ENCODE data around the gene KIAA1671. TPM values are rescaled to one million over a fixed set of nuclear protein-coding genes. Genes with fewer than 3 reads are reported as not detected.

KIAA1671 gene
- total RNA-seq, 2 experiments from 2014 or later, result 5.1 to 5.5 TPM

- POLR2A ChIA-PET, result no interaction called here
- H3K4me3 Mint-ChIP-seq, result no peak overlapping the region
- H3K27ac Mint-ChIP-seq, result no peak overlapping the region
- DNase-seq, result no peak
- no peaks in the 10 kb centered on the region for H3K27me3 Mint-ChIP-seq (ENCODE audit: low read depth)
- H3K36me3 Mint-ChIP-seq (ENCODE audit: low read depth), result peaks cover 8% of the 10 kb centered on the region
- no peaks in the 10 kb centered on the region for H3K4me1 Mint-ChIP-seq (ENCODE audit: low read depth)
- CTCF ChIA-PET, result no interaction called here
- no peaks in the 10 kb centered on the region for H3K9me3 Mint-ChIP-seq (ENCODE audit: insufficient read depth)
- ATAC-seq, result no peak
Observed at GRCh38 chr22:25136953-25137576, 184.5 kb downstream of the KIAA1671 start.

GRCh38 chr22:25137577-25138525 lies 185.3 kb downstream of the KIAA1671 start:
- H3K4me1 Mint-ChIP-seq (ENCODE audit: low read depth), result no peaks in the 10 kb centered on the region
- ATAC-seq, result no peak
- no peak overlapping the region for H3K4me3 Mint-ChIP-seq
- no peaks in the 10 kb centered on the region for H3K9me3 Mint-ChIP-seq (ENCODE audit: insufficient read depth)
- CTCF ChIA-PET, result interaction anchor here (1.3 kb wide), 1 partner anchor 51 kb away, joined by 3 read pairs; no protein-coding TSS in a partner anchor
- H3K27ac Mint-ChIP-seq, result no peak overlapping the region
- POLR2A ChIA-PET, result no interaction called here
- peaks cover 8% of the 10 kb centered on the region for H3K36me3 Mint-ChIP-seq (ENCODE audit: low read depth)
- no peak for DNase-seq
- H3K27me3 Mint-ChIP-seq (ENCODE audit: low read depth), result no peaks in the 10 kb centered on the region

GRCh38 chr22:25139062-25139461 lies 186.5 kb downstream of the KIAA1671 start:
- H3K36me3 Mint-ChIP-seq (ENCODE audit: low read depth), result peaks cover 8% of the 10 kb centered on the region
- no peak overlapping the region for H3K27ac Mint-ChIP-seq
- no peaks in the 10 kb centered on the region for H3K27me3 Mint-ChIP-seq (ENCODE audit: low read depth)
- CTCF ChIA-PET, result no interaction called here
- no peak for DNase-seq
- POLR2A ChIA-PET, result no interaction called here
- ATAC-seq, result no peak
- no peak overlapping the region for H3K4me3 Mint-ChIP-seq
- H3K4me1 Mint-ChIP-seq (ENCODE audit: low read depth), result no peaks in the 10 kb centered on the region
- no peaks in the 10 kb centered on the region for H3K9me3 Mint-ChIP-seq (ENCODE audit: insufficient read depth)

- no peaks in the 10 kb centered on the region for H3K27me3 Mint-ChIP-seq (ENCODE audit: low read depth)
- ChIA-PET POLR2A (no interaction called here), CTCF (no interaction called here)
- H3K9me3 Mint-ChIP-seq (ENCODE audit: insufficient read depth), result no peaks in the 10 kb centered on the region
- H3K4me1 Mint-ChIP-seq (ENCODE audit: low read depth), result no peaks in the 10 kb centered on the region
- no peak for ATAC-seq
- H3K27ac Mint-ChIP-seq, result no peak overlapping the region
- no peak for DNase-seq
- H3K4me3 Mint-ChIP-seq, result no peak overlapping the region
- H3K36me3 Mint-ChIP-seq (ENCODE audit: low read depth), result peaks cover 7% of the 10 kb centered on the region
Observed at GRCh38 chr22:25142102-25142501, 189.6 kb downstream of the KIAA1671 start.

GRCh38 chr22:25143156-25144076 lies 190.9 kb downstream of the KIAA1671 start:
- H3K27me3 Mint-ChIP-seq (ENCODE audit: low read depth), result no peaks in the 10 kb centered on the region
- POLR2A ChIA-PET, result interaction anchor here (0.8 kb wide), 1 partner anchor 17 kb away, joined by 3 read pairs; no protein-coding TSS in a partner anchor
- CTCF ChIA-PET, result no interaction called here
- DNase-seq (no peak), ATAC-seq (no peak)
- H3K36me3 Mint-ChIP-seq (ENCODE audit: low read depth), result no peaks in the 10 kb centered on the region
- H3K27ac Mint-ChIP-seq, result no peak overlapping the region
- no peaks in the 10 kb centered on the region for H3K4me1 Mint-ChIP-seq (ENCODE audit: low read depth)
- no peak overlapping the region for H3K4me3 Mint-ChIP-seq
- no peaks in the 10 kb centered on the region for H3K9me3 Mint-ChIP-seq (ENCODE audit: insufficient read depth)

GRCh38 chr22:25144522-25144921 lies 192.0 kb downstream of the KIAA1671 start:
- Mint-ChIP-seq H3K4me3 (no peak overlapping the region), H3K9me3 (ENCODE audit: insufficient read depth) (no peaks in the 10 kb centered on the region), H3K36me3 (ENCODE audit: low read depth) (no peaks in the 10 kb centered on the region), H3K27ac (no peak overlapping the region), H3K4me1 (ENCODE audit: low read depth) (no peaks in the 10 kb centered on the region), H3K27me3 (ENCODE audit: low read depth) (no peaks in the 10 kb centered on the region)
- CTCF ChIA-PET, result no interaction called here
- POLR2A ChIA-PET, result interaction anchor here (0.8 kb wide), 1 partner anchor 15 kb away, joined by 3 read pairs; no protein-coding TSS in a partner anchor
- no peak for ATAC-seq
- no peak for DNase-seq

GRCh38 chr22:25146307-25146706 lies 193.8 kb downstream of the KIAA1671 start:
- H3K9me3 Mint-ChIP-seq (ENCODE audit: insufficient read depth), result no peaks in the 10 kb centered on the region
- H3K4me1 Mint-ChIP-seq (ENCODE audit: low read depth), result no peaks in the 10 kb centered on the region
- ATAC-seq (no peak), DNase-seq (no peak)
- POLR2A ChIA-PET, result no interaction called here
- no peaks in the 10 kb centered on the region for H3K27me3 Mint-ChIP-seq (ENCODE audit: low read depth)
- H3K36me3 Mint-ChIP-seq (ENCODE audit: low read depth), result no peaks in the 10 kb centered on the region
- H3K4me3 Mint-ChIP-seq, result no peak overlapping the region
- no peak overlapping the region for H3K27ac Mint-ChIP-seq
- CTCF ChIA-PET, result no interaction called here

GRCh38 chr22:25146906-25147641 lies 194.6 kb downstream of the KIAA1671 start:
- no peaks in the 10 kb centered on the region for H3K4me1 Mint-ChIP-seq (ENCODE audit: low read depth)
- POLR2A ChIA-PET, result no interaction called here
- DNase-seq (no peak), ATAC-seq (no peak)
- CTCF ChIA-PET, result no interaction called here
- H3K4me3 Mint-ChIP-seq, result no peak overlapping the region
- H3K9me3 Mint-ChIP-seq (ENCODE audit: insufficient read depth), result no peaks in the 10 kb centered on the region
- H3K27me3 Mint-ChIP-seq (ENCODE audit: low read depth), result no peaks in the 10 kb centered on the region
- H3K27ac Mint-ChIP-seq, result no peak overlapping the region
- H3K36me3 Mint-ChIP-seq (ENCODE audit: low read depth), result no peaks in the 10 kb centered on the region

GRCh38 chr22:25147642-25147928 lies 195.1 kb downstream of the KIAA1671 start:
- no peaks in the 10 kb centered on the region for H3K4me1 Mint-ChIP-seq (ENCODE audit: low read depth)
- ChIA-PET CTCF (no interaction called here), POLR2A (no interaction called here)
- no peaks in the 10 kb centered on the region for H3K36me3 Mint-ChIP-seq (ENCODE audit: low read depth)
- no peak for DNase-seq
- no peak overlapping the region for H3K4me3 Mint-ChIP-seq
- ATAC-seq, result no peak
- H3K9me3 Mint-ChIP-seq (ENCODE audit: insufficient read depth), result no peaks in the 10 kb centered on the region
- no peaks in the 10 kb centered on the region for H3K27me3 Mint-ChIP-seq (ENCODE audit: low read depth)
- H3K27ac Mint-ChIP-seq, result no peak overlapping the region

GRCh38 chr22:25148149-25148691 lies 195.7 kb downstream of the KIAA1671 start:
- no peaks in the 10 kb centered on the region for H3K9me3 Mint-ChIP-seq (ENCODE audit: insufficient read depth)
- no peak for DNase-seq
- POLR2A ChIA-PET, result interaction anchor here (0.5 kb wide), 1 partner anchor 78 kb away, joined by 3 read pairs; no protein-coding TSS in a partner anchor
- CTCF ChIA-PET, result no interaction called here
- H3K36me3 Mint-ChIP-seq (ENCODE audit: low read depth), result no peaks in the 10 kb centered on the region
- no peak overlapping the region for H3K4me3 Mint-ChIP-seq
- H3K27ac Mint-ChIP-seq, result no peak overlapping the region
- no peaks in the 10 kb centered on the region for H3K4me1 Mint-ChIP-seq (ENCODE audit: low read depth)
- no peaks in the 10 kb centered on the region for H3K27me3 Mint-ChIP-seq (ENCODE audit: low read depth)
- no peak for ATAC-seq

GRCh38 chr22:25149014-25149413 lies 196.5 kb downstream of the KIAA1671 start:
- Mint-ChIP-seq H3K9me3 (ENCODE audit: insufficient read depth) (no peaks in the 10 kb centered on the region), H3K27ac (no peak overlapping the region), H3K4me1 (ENCODE audit: low read depth) (no peaks in the 10 kb centered on the region), H3K27me3 (ENCODE audit: low read depth) (no peaks in the 10 kb centered on the region), H3K4me3 (no peak overlapping the region), H3K36me3 (ENCODE audit: low read depth) (no peaks in the 10 kb centered on the region)
- DNase-seq (no peak), ATAC-seq (no peak)
- CTCF ChIA-PET, result no interaction called here
- POLR2A ChIA-PET, result no interaction called here

All from activated CD8-positive, alpha-beta T cell treated with anti-CD3 and anti-CD28 coated beads, Interleukin-2, amount 10 ng/mL, durations not matched to agents 7 days and 5 days (primary cell).